ENCODE data around the gene NRXN2.
"Not testable (repeated sequence)": the region's sequence is repeated elsewhere in the genome, so short reads cannot be mapped to it uniquely, and the experiment has no call there.

Gene NRXN2

DNA sequence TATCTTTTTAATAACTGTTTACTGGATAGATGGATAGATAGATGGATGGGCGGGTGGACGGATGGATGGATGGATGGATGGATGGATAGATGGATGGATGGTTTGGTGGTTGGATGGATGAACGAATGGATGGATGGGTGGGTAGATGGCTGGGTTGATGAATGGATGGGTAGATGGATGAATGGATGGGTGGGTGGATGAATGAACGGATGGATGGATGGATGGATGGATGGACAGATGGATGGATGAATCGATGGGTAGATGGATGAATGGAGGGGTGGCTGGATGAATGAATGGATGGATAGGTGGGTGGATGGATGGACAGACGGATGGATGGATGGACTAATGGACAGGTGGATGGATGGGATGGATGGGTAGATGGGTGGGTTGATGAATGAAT is 145.8 kb downstream of the NRXN2 start:
- no peak for FAIRE-seq
- no peak for DNase-seq (ENCODE audit: insufficient read length, low spot score)

DNA sequence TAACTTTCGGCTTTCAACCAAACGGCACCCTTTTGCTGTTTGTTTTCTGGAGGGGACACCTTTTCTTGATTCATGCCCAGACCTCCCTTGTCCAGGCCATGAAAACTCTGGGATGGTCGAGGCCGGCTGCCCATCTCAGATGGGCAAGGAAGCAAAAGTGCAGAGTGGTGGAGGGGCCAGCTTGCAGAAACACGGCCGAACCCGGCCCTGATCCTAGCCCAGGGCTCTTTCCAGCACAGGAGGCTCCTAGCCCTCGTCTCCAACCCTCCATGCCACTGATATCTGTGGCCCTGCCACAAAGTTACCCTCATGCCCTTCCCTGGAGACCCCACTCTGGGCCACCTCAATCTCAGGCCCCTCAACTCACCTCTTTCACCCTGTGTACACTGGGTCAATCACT is 150.9 kb downstream of the NRXN2 start:
- FAIRE-seq, result no peak
- no peak for DNase-seq (ENCODE audit: insufficient read length, low spot score)

DNA sequence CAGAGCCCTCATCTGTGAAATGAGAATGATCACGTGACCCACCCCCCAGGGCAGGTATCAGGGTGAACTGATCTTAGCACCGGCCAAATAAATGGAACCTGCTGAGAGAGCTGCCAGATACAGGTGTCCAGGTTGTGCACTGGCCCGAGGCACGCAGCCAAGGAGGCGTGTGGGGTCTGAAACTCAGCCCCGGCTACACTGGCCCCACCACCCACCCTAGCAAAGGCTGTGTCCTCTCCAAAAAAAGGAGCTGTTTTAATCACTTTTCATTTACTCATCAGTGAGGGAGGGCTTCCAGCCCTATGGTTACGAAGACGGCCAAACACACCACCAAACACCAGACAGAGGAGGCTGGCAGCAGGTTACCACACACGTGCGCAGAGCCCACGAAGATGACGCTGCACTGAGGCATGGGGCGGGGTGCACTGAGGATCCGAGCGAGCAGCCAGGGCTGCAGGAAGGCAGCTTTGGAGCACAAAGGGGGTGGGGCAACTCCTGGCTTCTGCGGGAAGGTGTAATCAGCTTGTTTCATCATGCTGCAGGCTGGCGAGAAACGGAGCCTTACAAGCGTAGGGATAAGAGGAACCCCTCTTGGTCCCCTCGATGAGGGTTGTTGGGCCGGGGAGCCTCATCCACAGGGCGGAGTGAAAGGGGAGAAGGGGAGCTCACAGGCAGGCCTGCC is 151.4 kb downstream of the NRXN2 start:
- no peak for FAIRE-seq
- no peak for DNase-seq (ENCODE audit: insufficient read length, low spot score)

DNA sequence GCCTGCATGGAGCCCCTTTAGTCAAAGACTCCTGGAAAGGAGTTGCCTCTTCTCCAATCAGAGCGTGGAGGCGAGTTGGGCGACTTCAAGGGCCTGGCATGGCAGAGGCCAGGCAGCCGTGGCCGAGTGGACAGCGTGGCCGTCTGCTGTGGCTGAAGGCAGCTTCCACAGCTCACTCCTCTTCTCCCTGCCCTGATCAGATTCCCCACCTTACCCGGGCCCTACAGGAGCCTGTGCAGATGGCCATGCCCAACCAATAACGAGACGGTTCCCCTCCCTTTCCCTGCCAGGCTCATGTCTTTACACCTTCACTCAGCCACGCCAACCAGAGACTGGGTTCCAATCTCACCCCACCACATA is 152.0 kb downstream of the NRXN2 start:
- FAIRE-seq, result no peak
- DNase-seq (ENCODE audit: insufficient read length, low spot score), result no peak

DNA sequence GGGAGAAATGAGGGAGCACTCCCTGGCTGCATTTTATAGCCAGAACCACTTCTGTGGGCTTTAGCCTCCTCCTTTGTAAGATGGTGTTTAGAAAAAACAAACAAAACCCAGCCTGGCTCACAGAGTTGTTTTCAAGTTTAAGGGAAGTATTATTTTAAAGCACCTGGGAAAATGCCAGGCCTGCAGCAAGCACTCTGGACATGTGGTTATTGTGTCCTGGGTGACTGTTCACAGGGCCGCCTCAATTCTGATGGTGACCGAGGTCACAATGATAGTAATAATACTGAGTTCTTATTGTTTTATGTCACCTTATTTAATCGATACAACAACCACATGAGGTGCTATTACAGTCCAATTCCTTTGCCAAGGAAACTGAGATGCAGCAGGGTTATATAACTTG is 152.7 kb downstream of the NRXN2 start:
- DNase-seq (ENCODE audit: insufficient read length, low spot score) (no peak), FAIRE-seq (no peak)

DNA sequence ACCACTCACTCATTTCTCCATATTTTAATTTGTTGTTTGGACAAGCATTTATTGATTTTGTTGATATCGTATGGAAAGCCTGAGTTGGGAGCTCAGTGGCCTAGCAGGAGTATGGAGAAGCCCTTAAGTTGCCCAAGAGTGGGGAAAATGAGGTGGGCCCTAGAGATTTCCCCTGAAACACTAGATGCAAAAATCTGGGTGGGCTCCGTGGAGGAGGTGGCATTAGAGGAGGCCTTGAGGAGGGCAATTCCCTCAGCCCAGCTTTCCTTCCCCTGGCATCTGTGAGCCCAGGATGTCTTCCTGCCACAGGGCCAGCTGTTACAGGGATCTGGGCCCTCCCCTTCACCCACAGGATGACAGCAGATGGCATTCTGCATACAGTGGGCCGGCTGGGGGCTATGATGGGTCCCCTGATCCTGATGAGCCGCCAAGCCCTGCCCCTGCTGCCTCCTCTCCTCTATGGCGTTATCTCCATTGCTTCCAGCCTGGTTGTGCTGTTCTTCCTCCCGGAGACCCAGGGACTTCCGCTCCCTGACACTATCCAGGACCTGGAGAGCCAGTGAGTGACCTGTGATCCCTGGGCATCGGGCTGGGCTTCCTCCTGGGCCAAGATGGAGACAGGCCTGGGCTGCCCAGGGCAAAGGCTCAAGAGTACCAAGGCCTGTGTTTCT is 153.6 kb downstream of the NRXN2 start:
- no peak for FAIRE-seq
- DNase-seq (ENCODE audit: insufficient read length, low spot score), result no peak

DNA sequence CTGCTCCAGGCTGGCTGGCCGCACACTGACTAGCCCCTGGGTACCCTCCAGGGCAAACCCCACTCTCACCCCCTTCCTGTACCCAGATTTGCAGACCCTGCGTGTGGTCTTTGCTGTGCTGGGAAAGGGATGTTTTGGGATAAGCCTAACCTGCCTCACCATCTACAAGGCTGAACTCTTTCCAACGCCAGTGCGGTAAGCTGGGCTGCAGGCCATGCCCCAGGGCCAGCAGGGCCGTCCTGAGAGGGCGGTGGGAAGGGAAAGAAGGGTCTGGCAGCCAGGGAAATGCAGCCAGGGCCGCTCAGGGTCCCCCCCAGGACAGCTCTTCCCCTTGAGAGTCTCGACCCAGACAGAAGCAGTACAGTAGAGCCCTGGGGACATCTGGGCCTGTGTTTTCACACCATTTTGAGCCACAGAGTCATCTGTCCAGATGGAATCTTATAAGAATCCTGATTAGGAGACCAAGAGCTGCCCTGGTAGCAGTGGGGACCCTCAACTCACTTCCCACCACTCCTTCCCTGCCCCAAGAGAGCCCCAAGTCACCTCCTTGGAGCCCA is 154.3 kb downstream of the NRXN2 start:
- DNase-seq (ENCODE audit: insufficient read length, low spot score) (no peak), FAIRE-seq (no peak)

DNA sequence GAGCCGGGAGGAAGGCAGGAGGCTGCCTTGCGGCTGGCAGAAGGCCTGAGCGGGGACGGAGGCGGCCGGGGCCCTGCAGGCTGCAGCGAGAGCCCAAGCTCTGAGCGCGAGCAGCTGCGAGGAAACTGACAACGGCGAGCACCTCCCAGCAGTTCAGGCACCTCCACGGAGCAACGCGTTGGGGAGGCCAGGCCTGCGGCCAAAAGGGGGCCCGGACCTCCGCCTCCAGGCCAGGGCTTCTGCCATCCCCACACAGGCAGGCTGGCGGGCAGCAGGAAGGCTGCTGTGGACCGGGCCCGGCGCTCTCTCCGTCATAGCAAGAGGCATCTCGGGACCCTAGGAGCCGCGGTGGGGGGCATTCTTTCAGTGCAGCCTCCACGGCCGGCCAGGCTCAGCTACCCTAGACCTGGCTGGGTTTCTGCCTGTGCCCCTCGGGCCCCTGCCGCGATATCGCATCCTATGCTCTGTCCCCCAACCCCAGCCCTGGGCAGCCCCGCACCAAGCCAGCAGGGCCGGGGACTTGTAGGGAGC is 154.9 kb downstream of the NRXN2 start:
- no peak for FAIRE-seq

DNA sequence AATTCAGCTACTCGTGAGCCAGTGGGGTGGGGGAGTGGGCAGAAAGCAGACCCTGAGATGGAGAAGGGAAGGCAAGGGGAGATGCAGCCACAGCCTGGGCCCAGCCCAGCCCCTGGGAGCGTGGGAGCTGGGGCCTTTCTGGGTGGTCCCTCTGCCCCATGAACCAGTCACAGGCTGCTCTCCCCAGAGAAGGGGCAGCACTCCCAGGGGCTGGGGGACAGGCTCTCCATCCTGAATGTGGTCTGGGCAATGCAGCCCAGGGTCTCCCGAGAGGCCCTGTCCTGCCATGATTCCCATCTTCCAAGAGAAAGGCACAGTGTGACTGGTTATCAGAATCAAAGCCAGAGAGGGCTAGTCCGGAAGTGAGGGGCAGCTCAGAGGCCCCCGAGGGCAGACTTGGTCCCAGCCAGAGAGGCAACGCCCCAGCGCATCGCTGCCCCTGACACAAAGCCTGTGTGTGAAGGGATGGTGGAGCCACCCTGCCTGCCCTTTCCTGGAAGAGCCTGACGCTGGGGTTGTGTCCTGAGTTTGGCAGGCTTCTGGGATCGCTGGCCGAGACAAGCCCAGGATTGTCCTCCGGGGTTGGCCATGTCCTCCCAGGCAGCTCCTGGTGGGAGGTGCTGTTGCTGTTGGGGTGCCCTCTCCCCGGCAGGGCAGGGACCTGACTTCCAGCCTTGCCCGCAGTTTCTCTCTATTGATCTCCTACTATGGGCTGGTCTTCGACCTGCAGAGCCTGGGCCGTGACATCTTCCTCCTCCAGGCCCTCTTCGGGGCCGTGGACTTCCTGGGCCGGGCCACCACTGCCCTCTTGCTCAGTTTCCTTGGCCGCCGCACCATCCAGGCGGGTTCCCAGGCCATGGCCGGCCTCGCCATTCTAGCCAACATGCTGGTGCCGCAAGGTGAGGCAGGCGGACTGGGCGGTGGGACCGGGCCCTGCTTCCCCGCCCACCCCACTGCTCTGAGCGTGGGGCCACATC is 155.8 kb downstream of the NRXN2 start:
- DNase-seq (ENCODE audit: insufficient read length, low spot score) (no peak), FAIRE-seq (no peak)

More for the DNA sequence above, 154.9 kb downstream of the NRXN2 start:
- no peak for DNase-seq (ENCODE audit: insufficient read length, low spot score)

DNA sequence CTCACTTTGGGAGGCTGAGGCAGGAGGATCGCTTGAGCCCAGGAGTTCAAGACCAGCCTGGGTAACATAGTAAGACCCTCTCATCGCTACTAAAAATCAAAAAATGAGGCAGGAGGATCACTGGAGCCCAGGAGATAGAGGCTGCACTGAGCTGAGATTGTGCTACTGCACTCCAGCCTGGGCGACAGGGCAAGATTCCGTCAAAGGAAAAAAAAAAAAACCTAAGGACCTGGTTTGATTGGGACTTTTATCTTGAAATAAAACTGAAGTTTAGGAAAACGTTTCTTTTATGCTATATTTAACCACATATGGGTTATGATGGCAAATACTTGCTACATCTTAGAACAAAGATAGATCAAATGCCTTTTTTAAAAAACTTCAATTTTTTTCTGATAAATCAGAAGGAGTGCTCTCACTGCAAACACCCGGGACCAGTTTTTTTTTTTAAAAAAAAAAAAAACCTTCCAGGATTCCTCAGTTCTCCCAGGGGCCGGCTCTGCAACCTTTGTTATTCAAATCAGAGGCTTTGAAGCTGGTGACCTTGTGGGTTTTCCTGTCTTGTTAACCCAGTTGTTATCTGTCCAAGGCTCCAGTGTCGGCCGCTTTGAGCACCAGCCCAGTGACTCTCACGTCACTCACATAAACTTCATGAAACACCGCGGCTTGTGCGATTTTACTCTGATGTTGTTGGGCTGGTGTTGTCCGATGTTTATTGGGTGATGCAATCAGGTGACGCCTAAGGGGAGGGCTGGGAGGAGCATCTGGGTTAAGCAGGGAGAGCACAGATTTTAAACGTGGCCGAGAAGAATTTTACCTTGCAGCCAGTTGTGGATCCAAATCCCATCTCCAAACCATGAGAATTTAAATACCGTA is 156.7 kb downstream of the NRXN2 start:
- FAIRE-seq (no peak), DNase-seq (ENCODE audit: insufficient read length, low spot score) (peak; percentile 53)

DNA sequence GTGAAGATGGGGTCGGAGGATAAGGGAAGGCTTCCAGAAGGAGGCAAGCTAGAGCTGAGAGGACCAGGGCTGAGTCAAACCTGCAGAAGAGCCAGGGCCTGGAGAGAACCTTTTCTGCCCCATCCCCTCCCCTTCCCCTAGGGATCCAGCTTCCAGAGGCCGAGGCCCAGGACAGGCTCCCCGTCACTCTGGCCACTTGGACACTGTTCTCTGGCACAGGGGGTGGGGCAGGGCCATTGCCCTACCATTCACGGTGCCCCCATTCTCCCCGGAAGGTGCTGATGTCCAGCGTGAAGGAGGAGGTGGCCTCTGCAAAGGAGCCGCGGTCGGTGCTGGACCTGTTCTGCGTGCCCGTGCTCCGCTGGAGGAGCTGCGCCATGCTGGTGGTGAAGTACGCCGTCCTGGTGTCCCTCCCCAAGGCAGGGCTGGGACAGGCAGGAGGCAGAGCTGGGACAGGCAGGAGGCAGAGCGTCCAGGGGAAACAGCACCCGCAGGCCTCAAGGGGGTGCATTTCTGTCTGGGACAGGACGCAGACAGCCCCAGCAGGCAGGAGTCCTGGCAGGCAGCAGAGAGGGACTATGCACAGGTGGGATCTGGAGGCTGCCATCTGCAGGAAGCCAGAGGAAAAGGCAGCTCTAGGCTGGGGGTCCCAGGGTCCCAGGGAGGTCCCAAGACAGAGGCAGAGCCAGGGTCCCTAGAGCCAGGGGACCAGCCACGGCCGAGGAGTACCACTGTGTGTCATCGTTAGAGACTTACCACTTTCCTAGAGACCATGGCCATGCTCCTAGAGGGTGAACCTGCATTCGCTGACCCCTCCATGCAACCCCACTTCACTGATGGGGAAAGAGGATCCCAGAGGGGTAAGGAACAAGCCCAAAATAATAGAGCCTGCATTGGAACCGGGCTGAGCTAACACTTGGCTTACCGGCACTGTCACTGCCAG is 157.8 kb downstream of the NRXN2 start:
- FAIRE-seq (no peak), DNase-seq (ENCODE audit: insufficient read length, low spot score) (no peak)

DNA sequence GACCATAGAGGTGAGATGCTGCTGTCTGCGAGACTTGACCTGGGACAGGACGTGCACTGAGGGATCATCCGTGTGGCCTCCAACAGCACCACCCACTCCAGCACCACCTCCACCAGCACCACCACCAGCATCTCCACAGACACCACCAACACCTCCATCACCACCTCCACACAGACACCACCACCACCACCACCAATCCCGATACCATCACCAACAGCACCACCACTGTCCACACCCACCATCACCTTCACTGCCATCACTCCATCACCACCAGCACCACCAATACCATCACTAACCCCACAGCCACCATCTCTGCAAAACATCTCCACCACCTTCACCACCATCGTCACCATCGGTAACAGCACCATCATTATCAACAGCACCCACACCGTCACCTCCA is 158.6 kb downstream of the NRXN2 start:
- FAIRE-seq (no peak), DNase-seq (ENCODE audit: insufficient read length, low spot score) (no peak)

DNA sequence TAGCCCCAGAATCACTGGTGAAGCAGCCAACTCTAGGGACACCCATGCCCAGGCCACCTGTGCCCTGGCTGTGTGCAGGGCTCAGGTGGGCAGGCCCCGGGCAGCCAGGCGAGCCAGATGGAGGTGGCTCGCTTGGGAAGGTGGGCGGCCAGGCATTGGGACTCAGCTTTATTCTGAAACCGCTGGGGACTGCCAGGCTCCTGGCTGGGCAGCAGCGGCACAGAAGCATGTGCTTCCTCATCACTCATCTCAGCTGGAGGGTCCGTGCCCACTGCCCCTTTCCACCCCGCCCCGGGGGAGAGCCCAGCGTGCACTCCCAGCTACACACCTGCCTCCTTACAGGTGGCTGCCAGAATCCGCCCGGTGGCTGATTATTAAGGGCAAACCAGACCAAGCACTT is 159.0 kb downstream of the NRXN2 start:
- DNase-seq (ENCODE audit: insufficient read length, low spot score), result no peak
- FAIRE-seq, result no peak

DNA sequence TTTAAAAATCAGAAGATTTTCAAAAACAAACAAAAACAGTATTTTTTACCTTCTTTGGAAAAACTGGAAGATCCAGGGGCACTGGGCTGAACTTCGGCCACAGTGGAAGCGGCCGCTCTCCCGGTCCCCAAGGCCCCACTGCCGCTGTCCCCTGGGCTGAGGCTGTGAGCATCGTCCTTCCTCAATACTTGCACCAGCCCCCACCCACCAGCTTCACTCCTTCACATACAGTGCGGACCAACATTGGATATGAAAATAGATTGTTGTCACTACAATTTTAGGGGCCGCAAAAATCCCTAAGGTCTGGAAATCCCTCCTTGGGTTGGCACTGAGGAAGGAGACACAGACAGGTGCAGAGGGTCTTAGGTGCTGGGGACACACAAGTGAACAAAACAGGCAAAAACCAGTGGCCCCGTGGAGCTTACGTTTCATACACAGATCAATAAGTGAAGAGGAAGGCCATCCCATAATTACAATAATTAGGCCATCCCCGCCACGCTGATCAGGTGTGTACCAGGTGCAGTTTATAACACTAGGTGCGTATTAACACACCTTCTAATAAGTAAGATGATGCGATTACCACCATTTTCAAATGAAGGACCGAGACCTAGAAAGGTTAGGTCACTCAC is 160.2 kb downstream of the NRXN2 start:
- FAIRE-seq, result no peak

DNA sequence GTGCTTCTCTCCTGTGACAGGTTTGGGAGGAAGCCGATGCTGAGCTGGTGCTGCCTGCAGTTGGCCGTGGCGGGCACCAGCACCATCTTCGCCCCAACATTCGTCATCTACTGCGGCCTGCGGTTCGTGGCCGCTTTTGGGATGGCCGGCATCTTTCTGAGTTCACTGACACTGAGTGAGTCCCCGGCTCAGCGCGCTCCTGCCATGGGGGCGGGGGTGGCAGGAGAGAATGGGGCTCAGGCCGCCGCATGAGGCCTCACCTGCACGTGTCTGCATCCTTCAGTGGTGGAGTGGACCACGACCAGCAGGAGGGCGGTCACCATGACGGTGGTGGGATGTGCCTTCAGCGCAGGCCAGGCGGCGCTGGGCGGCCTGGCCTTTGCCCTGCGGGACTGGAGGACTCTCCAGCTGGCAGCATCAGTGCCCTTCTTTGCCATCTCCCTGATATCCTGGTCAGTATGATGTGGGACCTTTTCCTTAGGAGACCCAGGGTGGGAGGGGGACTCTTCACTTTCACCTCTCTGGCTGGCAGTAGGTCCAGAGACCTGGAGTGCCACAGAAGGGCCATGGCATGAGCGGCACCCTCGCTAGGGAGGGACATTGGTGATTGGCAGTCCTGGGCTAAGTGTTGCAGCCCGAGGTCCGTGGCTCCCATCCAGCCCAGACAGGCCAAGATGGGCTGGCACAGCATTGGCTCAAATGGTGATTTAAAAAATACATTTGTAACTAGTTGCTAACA is 160.8 kb downstream of the NRXN2 start:
- no peak for DNase-seq (ENCODE audit: insufficient read length, low spot score)
- FAIRE-seq, result no peak

More for the DNA sequence above, 160.2 kb downstream of the NRXN2 start:
- DNase-seq (ENCODE audit: insufficient read length, low spot score), result no peak

DNA sequence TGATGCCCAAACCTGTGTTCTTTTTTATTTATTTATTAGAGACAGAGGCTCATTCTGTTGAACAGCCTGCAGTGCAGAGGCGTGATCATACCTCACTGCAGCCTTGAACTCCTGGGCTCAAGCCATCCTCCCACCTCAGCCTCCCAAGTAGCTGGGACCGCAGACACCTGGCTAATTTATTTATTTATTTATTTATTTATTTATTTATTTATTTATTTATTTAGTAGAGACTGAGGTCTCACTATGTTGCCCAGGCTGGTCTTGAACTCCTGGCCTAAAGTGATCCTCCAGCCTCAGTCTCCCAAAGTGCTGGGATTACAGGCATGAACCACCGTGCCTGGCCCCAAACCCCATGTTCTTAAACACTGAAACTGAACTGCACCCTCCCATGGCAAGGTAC is 161.6 kb downstream of the NRXN2 start:
- not testable (repeated sequence) for DNase-seq (ENCODE audit: insufficient read length, low spot score); FAIRE-seq

DNA sequence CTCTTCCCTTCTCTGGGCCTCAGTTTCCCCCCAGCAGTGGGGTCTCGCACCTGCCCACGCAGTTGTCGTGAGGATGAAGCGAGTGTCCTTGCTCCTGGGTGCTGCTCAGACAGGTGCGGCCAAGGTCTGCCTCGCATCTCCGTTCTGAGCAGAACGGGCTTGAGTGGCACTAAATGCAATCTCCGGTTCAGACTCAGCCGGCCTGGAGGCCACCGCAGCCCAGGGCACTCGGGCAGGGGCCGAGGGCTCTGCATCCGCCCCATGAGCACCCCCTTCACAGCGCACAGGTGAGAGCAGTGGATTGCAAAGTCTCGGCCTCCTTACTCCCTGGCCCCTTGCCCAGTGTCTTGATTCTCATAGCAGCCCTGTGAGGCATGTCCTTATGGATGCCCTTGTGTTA is 162.1 kb downstream of the NRXN2 start:
- no peak for FAIRE-seq
- DNase-seq (ENCODE audit: insufficient read length, low spot score), result no peak
